HepG2 (cell line): ENCODE measurements around the gene SERINC5. TPM values are rescaled to one million over a fixed set of nuclear protein-coding genes. Genes with fewer than 3 reads are reported as not detected.

ENCODE experiments used
- EP300 ChIP-seq, 3 experiments: sonication (generic) in 1 of 3; formaldehyde crosslinking in 1 of 3; IDR thresholded peaks; 2 replicates each; pipeline versions ENCODE4 v1.5.1 to v1.6.1; 2011 to 2020; ENCODE audit warnings: low read depth in 2 of 3, low read length in 2 of 3, borderline replicate concordance in 1 of 3, improper control_type of control experiment in 1 of 3, mild to moderate bottlenecking in 1 of 3, missing genetic modification reagents in 1 of 3, moderate library complexity in 1 of 3
- FOXA3 ChIP-seq: IDR thresholded peaks from 2 replicates; pipeline ENCODE4 v1.6.1; 2016; ENCODE audit warnings: missing genetic modification reagents, missing compliant biosample characterization
- GFI1 ChIP-seq: sonication (generic); formaldehyde crosslinking; IDR thresholded peaks from 2 replicates; pipeline ENCODE4 v1.5.0; 2020; ENCODE audit warnings: missing genetic modification reagents, mild to moderate bottlenecking, borderline replicate concordance
- JUN ChIP-seq: sonication (generic); formaldehyde crosslinking; IDR thresholded peaks from 2 replicates; pipeline ENCODE4 v1.4.0; 2020; ENCODE audit warnings: mild to moderate bottlenecking, missing genetic modification reagents
- PATZ1 ChIP-seq: sonication (generic); formaldehyde crosslinking; IDR thresholded peaks from 2 replicates; pipeline ENCODE4 v1.4.0; 2020; ENCODE audit warnings: missing genetic modification reagents
- SETDB1 ChIP-seq: sonication (generic); formaldehyde crosslinking; IDR thresholded peaks from 2 replicates; pipeline ENCODE4 v1.5.1; 2020; ENCODE audit warnings: missing genetic modification reagents, mild to moderate bottlenecking, borderline replicate concordance
- SIX1 ChIP-seq: sonication (generic); formaldehyde crosslinking; IDR thresholded peaks from 2 replicates; pipeline ENCODE4 v1.4.0; 2020; ENCODE audit warnings: missing genetic modification reagents, borderline replicate concordance
- TCF7 ChIP-seq: sonication (generic); IDR thresholded peaks from 2 replicates; pipeline ENCODE4 v1.6.1; 2016; ENCODE audit warnings: antibody characterized with exemption, low read depth
- polyA plus RNA-seq, 8 experiments: library from polyadenylated mRNA; depleted of rRNA in 3 of 8; stranded (reverse) in 7 of 8; unstranded in 1 of 8; fragments of >200 nt; fragmentation: Illumina TruSeq in 4 of 8; extraction: Trizol in 4 of 8; gene quantifications; 2 replicates each; pipeline versions ENCODE4 v1.2.1 to v1.2.3, GENCODE V29; 2011 to 2016; ENCODE audit warnings: low read depth in 4 of 8, missing spikeins in 1 of 8, mixed read lengths in 1 of 8; ENCODE audit not compliant: insufficient read depth in 1 of 8
- total RNA-seq, 5 experiments: library from RNA; depleted of rRNA; stranded (reverse); fragments of >200 nt; fragmentation: Illumina TruSeq; extraction: Trizol; gene quantifications; 2 replicates each; pipeline ENCODE4 v1.2.3, GENCODE V29; 2016; ENCODE audit warnings: low read depth in 1 of 5
- TF ChIP-seq, protein P1 (sequence below): sonication (generic); formaldehyde crosslinking; conservative IDR thresholded peaks from 2 replicates; pipeline ENCODE4 v1.4.0; 2020; ENCODE audit warnings: mild to moderate bottlenecking, missing genetic modification reagents, moderate library complexity
- TF ChIP-seq, protein P2 (sequence below): IDR thresholded peaks from 2 replicates; pipeline ENCODE4 v1.6.1; 2012; ENCODE audit warnings: low read depth, low read length, improper control_type of control experiment
- TF ChIP-seq, protein P3 (sequence below): IDR thresholded peaks from 2 replicates; pipeline ENCODE4 v1.4.0; 2020; ENCODE audit warnings: mild to moderate bottlenecking, missing genetic modification reagents

Gene SERINC5
- total and polyA plus RNA-seq, 2 of the 13 experiments (the other 11 are each of a cell fraction or from before 2014, with no cell fraction given), result 17.3 to 22.8 TPM

DNA sequence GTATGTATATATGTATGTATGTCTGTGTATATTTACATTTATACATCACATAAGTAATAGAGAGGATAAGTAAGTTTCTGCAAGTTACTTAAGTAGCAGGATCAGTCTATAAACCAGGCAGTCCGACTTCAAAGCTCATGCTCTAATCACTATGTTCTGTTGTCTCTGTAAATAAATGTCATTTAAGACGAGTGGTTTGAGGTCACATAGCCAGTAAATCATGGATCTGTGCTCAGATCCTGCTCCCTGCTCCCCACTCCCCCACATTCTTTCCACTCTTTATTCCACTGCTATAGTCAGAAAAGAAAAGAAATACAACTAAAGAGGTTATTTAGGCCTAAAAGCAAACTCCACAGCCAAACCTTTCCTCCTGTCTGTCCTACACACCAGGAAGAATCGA, 90.4 kb downstream of the SERINC5 start (continued):
- TF ChIP-seq, protein P1, sequence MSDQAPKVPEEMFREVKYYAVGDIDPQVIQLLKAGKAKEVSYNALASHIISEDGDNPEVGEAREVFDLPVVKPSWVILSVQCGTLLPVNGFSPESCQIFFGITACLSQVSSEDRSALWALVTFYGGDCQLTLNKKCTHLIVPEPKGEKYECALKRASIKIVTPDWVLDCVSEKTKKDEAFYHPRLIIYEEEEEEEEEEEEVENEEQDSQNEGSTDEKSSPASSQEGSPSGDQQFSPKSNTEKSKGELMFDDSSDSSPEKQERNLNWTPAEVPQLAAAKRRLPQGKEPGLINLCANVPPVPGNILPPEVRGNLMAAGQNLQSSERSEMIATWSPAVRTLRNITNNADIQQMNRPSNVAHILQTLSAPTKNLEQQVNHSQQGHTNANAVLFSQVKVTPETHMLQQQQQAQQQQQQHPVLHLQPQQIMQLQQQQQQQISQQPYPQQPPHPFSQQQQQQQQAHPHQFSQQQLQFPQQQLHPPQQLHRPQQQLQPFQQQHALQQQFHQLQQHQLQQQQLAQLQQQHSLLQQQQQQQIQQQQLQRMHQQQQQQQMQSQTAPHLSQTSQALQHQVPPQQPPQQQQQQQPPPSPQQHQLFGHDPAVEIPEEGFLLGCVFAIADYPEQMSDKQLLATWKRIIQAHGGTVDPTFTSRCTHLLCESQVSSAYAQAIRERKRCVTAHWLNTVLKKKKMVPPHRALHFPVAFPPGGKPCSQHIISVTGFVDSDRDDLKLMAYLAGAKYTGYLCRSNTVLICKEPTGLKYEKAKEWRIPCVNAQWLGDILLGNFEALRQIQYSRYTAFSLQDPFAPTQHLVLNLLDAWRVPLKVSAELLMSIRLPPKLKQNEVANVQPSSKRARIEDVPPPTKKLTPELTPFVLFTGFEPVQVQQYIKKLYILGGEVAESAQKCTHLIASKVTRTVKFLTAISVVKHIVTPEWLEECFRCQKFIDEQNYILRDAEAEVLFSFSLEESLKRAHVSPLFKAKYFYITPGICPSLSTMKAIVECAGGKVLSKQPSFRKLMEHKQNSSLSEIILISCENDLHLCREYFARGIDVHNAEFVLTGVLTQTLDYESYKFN (CRISPR knock-in tag), result peak; percentile 54
- TF ChIP-seq, protein P2, sequence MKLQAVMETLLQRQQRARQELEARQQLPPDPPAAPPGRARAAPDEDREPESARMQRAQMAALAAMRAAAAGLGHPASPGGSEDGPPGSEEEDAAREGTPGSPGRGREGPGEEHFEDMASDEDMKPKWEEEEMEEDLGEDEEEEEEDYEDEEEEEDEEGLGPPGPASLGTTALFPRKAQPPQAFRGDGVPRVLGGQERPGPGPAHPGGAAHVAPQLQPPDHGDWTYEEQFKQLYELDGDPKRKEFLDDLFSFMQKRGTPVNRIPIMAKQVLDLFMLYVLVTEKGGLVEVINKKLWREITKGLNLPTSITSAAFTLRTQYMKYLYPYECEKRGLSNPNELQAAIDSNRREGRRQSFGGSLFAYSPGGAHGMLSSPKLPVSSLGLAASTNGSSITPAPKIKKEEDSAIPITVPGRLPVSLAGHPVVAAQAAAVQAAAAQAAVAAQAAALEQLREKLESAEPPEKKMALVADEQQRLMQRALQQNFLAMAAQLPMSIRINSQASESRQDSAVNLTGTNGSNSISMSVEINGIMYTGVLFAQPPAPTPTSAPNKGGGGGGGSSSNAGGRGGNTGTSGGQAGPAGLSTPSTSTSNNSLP, result 0 out of 2 replicates have a peak, but pooled peaks have one; percentile 41
- peak; percentile 67; the same call in 1 of the 2 replicates for TF ChIP-seq SIX1
- TF ChIP-seq TCF7, result peak; percentile 61
- TF ChIP-seq SETDB1 (CRISPR knock-in tag), result no peak
- TF ChIP-seq JUN (CRISPR knock-in tag), result no peak
- TF ChIP-seq, protein P3, sequence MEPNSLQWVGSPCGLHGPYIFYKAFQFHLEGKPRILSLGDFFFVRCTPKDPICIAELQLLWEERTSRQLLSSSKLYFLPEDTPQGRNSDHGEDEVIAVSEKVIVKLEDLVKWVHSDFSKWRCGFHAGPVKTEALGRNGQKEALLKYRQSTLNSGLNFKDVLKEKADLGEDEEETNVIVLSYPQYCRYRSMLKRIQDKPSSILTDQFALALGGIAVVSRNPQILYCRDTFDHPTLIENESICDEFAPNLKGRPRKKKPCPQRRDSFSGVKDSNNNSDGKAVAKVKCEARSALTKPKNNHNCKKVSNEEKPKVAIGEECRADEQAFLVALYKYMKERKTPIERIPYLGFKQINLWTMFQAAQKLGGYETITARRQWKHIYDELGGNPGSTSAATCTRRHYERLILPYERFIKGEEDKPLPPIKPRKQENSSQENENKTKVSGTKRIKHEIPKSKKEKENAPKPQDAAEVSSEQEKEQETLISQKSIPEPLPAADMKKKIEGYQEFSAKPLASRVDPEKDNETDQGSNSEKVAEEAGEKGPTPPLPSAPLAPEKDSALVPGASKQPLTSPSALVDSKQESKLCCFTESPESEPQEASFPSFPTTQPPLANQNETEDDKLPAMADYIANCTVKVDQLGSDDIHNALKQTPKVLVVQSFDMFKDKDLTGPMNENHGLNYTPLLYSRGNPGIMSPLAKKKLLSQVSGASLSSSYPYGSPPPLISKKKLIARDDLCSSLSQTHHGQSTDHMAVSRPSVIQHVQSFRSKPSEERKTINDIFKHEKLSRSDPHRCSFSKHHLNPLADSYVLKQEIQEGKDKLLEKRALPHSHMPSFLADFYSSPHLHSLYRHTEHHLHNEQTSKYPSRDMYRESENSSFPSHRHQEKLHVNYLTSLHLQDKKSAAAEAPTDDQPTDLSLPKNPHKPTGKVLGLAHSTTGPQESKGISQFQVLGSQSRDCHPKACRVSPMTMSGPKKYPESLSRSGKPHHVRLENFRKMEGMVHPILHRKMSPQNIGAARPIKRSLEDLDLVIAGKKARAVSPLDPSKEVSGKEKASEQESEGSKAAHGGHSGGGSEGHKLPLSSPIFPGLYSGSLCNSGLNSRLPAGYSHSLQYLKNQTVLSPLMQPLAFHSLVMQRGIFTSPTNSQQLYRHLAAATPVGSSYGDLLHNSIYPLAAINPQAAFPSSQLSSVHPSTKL (CRISPR knock-in tag), result 0 out of 2 replicates have a peak, but pooled peaks have one; percentile 39
- peak; percentile 31; the same call in 1 of the 2 replicates for TF ChIP-seq PATZ1 (CRISPR knock-in tag)
- TF ChIP-seq GFI1, result 0 out of 2 replicates have a peak, but pooled peaks have one; percentile 27
- TF ChIP-seq FOXA3 (CRISPR knock-in tag), result peak; percentile 33; the same call in 1 of the 2 replicates
- peak in 1 of 2 experiments; percentile 52; a peak in 2 of 4 replicates for TF ChIP-seq EP300 (IDR thresholded peaks at IDR 0.05; ENCODE audit: low read depth in 2 of 2, low read length in 2 of 2)
- no peak for TF ChIP-seq EP300 (CRISPR knock-in tag; IDR thresholded peaks at IDR 0.05; ENCODE audit: borderline replicate concordance)
- TF ChIP-seq, all 625 proteins: peak for 18
